Measurements from ENCODE around the gene PVR. TPM values are rescaled to one million over a fixed set of nuclear protein-coding genes. Genes with fewer than 3 reads are reported as not detected.

PVR gene
- total RNA-seq, 2 experiments from 2014 or later = 0.67 to 0.82 TPM

- Mint-ChIP-seq H3K4me1 (ENCODE audit: low read depth) (peaks cover 7% of the 10 kb centered on the region), H3K9me3 (no peaks in the 10 kb centered on the region), H3K27me3 (no peaks in the 10 kb centered on the region), H3K36me3 (ENCODE audit: low read depth) (no peaks in the 10 kb centered on the region), H3K27ac (no peak overlapping the region), H3K4me3 (no peak overlapping the region)
- ChIA-PET CTCF (interaction anchor here (2.7 kb wide), 1 partner anchor 118 kb away, joined by 12 read pairs; no protein-coding TSS in a partner anchor), POLR2A (no interaction called here)
- Histone ChIP-seq H3K4me1 (ENCODE audit: insufficient read depth, low read length) (peaks cover 12% of the 10 kb centered on the region), H3K9me3 (ENCODE audit: control insufficient read depth in 1 of 2, insufficient read depth in 1 of 2, low read length in 2 of 2) (no peaks in the 10 kb centered on the region), H3K36me3 (ENCODE audit: insufficient read depth, low read length) (no peaks in the 10 kb centered on the region), H3K27ac (ENCODE audit: low read depth in 1 of 2, low read length in 2 of 2) (no peak overlapping the region), H3K4me3 (ENCODE audit: low read length) (no peak overlapping the region), H3K27me3 (ENCODE audit: control insufficient read depth in 1 of 2, insufficient read depth in 2 of 2, low read length in 2 of 2) (no peaks in the 10 kb centered on the region)
- ATAC-seq (ENCODE audit: poor library complexity) (no peak), DNase-seq (no peak)
- intact Hi-C loops (cut with DNase I, micrococcal nuclease) = no loop called here
- TF ChIP-seq CTCF (IDR thresholded peaks at IDR 0.05) = no peak
Observed at GRCh38 chr19:44653343-44653742, 9.6 kb downstream of the PVR start.

- ChIA-PET CTCF (interaction anchor here (0.8 to 2.7 kb wide), 2 partner anchors 70 to 117 kb away, joined by 5 to 12 read pairs; no protein-coding TSS in a partner anchor), POLR2A (interaction anchor here (1.0 kb wide), 1 partner anchor 117 kb away, joined by 7 read pairs; no protein-coding TSS in a partner anchor)
- no peak overlapping the region for H3K27ac ChIP-seq (ENCODE audit: low read depth in 1 of 2, low read length in 2 of 2)
Observed at GRCh38 chr19:44653977-44654774, 10.5 kb downstream of the PVR start.

More at GRCh38 chr19:44653977-44654774, 10.5 kb downstream of the PVR start:
- no peak overlapping the region for H3K4me3 ChIP-seq (ENCODE audit: low read length)
- ATAC-seq (ENCODE audit: poor library complexity) = peak; percentile 96
- no peaks in the 10 kb centered on the region for H3K36me3 ChIP-seq (ENCODE audit: insufficient read depth, low read length)
- no peaks in the 10 kb centered on the region for H3K9me3 ChIP-seq (ENCODE audit: control insufficient read depth in 1 of 2, insufficient read depth in 1 of 2, low read length in 2 of 2)
- Mint-ChIP-seq H3K4me1 (ENCODE audit: low read depth) (peaks cover 7% of the 10 kb centered on the region), H3K27ac (no peak overlapping the region), H3K4me3 (no peak overlapping the region), H3K9me3 (no peaks in the 10 kb centered on the region), H3K36me3 (ENCODE audit: low read depth) (no peaks in the 10 kb centered on the region), H3K27me3 (no peaks in the 10 kb centered on the region)
- H3K27me3 ChIP-seq (ENCODE audit: control insufficient read depth in 1 of 2, insufficient read depth in 2 of 2, low read length in 2 of 2) = no peaks in the 10 kb centered on the region
- DNase-seq = peak; percentile 54 to 87 (median 66)
- peak; percentile 43 for TF ChIP-seq CTCF (IDR thresholded peaks at IDR 0.05)
- intact Hi-C loops (cut with DNase I, micrococcal nuclease) = no loop called here
- peaks cover 12% of the 10 kb centered on the region for H3K4me1 ChIP-seq (ENCODE audit: insufficient read depth, low read length)

Measured in CD4-positive, alpha-beta T cell (primary cell).